ENCODE data around the gene NPM1. TPM values are rescaled to one million over a fixed set of nuclear protein-coding genes. Genes with fewer than 3 reads are reported as not detected.

Gene NPM1
- total RNA-seq, 1 experiment from 2014 or later: 3,122 TPM

DNA sequence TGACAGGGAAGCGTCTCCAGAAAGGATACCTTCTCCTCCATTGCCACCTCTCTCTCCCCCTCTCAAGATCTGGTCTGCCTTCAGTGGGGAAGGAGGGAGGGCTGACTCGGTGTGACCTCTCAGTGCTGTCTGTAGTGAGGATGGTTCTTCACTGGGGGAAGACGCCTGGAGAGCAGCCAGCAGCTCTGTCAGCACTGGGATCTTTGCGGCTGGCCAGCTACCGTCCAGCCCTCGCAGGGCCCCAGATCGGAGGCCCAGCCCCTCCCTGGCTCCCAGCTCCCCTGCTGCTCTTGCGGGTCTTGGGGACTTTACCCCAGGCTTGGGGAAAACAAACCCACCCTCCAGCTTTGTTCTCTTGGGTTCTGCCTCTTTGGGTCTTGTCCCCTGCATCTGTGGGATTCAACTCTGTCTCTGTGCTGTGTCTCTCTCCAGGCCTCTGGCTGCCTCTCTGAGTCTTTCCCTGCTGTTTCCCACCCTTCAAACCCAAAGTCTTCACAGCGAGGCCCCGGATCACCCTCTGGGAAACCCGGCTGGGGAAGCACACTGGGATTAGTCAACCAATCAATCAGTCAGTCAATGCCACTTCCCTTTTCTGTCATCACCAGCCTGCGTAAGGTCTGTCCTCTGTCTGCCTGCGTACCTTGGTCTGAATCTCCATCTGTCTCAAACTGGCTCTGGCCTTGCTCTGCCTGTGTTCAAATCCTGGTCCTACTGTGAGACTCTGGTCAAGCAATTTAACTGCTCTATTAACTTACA is 54.8 kb downstream of the NPM1 start:
- H3K27ac Mint-ChIP-seq: no peak overlapping the region; a peak in 1 of 7 replicates

More for the DNA sequence above, 54.8 kb downstream of the NPM1 start:
- Histone ChIP-seq H4K5ac (ENCODE audit: insufficient read length, low read depth, low read length) (no peak overlapping the region), H3K4ac (ENCODE audit: low read depth, low read length) (no peak overlapping the region), H3K4me2 (ENCODE audit: insufficient read depth, insufficient read length, low read length) (no peak overlapping the region), H3K23ac (ENCODE audit: insufficient read length, low read depth, low read length) (no peak overlapping the region), H3K18ac (ENCODE audit: insufficient read length, low read depth, low read length) (no peak overlapping the region), H2AK5ac (ENCODE audit: insufficient read length, low read length) (no peak overlapping the region), H2BK5ac (ENCODE audit: insufficient read length, low read length) (no peak overlapping the region), H2AFZ (ENCODE audit: low read length) (no peak overlapping the region), H3K23me2 (ENCODE audit: insufficient read length, low read depth, low read length, poor library complexity, severe bottlenecking) (peaks cover 2% of the 10 kb centered on the region), H3K79me1 (ENCODE audit: insufficient read depth, low read depth, low read length, poor library complexity, severe bottlenecking) (no peaks in the 10 kb centered on the region), H2BK12ac (ENCODE audit: insufficient read length, low read depth, low read length) (no peak overlapping the region), H4K91ac (ENCODE audit: insufficient read length, low read depth, low read length) (no peak overlapping the region), H4K20me1 (ENCODE audit: control insufficient read depth, insufficient read depth, insufficient read length) (no peaks in the 10 kb centered on the region), H3K9me3 (ENCODE audit: control insufficient read depth, low read depth, low read length) (no peaks in the 10 kb centered on the region), H3K14ac (ENCODE audit: insufficient read depth, low read length) (no peak overlapping the region), H3T11ph (ENCODE audit: low read length) (no peak overlapping the region), H2BK15ac (ENCODE audit: low read depth, low read length) (no peak overlapping the region), H3K27ac (ENCODE audit: insufficient read length, low read depth, low read length) (no peak overlapping the region), H3K9ac (ENCODE audit: extremely low read depth, insufficient read length, low read length) (no peak overlapping the region), H2BK120ac (ENCODE audit: low read depth, low read length, poor library complexity, severe bottlenecking) (no peak overlapping the region), H3K4me1 (ENCODE audit: insufficient read depth, low read length) (peaks cover 7% of the 10 kb centered on the region; the same call in 1 of the 2 replicates), H2BK20ac (ENCODE audit: low read depth, low read length, poor library complexity, severe bottlenecking) (no peak overlapping the region), H3K79me2 (ENCODE audit: insufficient read depth, low read length) (no peaks in the 10 kb centered on the region), H3K56ac (ENCODE audit: insufficient read length, low read depth, low read length) (no peak overlapping the region), H4K8ac (replicated peaks; ENCODE audit: insufficient read length, low read depth, low read length) (no peak overlapping the region), H3K27me3 (ENCODE audit: insufficient read depth, low read length) (no peaks in the 10 kb centered on the region)
- H3K27me3 Mint-ChIP-seq (ENCODE audit: low read depth): peaks cover 9% of the 10 kb centered on the region
- WGBS (ENCODE audit: extremely low coverage, insufficient read length, low lambda C conversion rate): no CpG with 5 or more reads among the region's 13 CpGs
- H3K9me3 Mint-ChIP-seq: no peaks in the 10 kb centered on the region
- H3K36me3 Mint-ChIP-seq (ENCODE audit: insufficient read depth in 1 of 3, low read depth in 3 of 3): no peaks in the 10 kb centered on the region
- no peak for DNase-seq
- H3K4me3 Mint-ChIP-seq: no peak overlapping the region; a peak in 1 of 5 replicates
- peaks cover 21 to 39% of the 10 kb centered on the region in 2 experiments for H3K4me1 Mint-ChIP-seq
- TF ChIP-seq, protein P1, sequence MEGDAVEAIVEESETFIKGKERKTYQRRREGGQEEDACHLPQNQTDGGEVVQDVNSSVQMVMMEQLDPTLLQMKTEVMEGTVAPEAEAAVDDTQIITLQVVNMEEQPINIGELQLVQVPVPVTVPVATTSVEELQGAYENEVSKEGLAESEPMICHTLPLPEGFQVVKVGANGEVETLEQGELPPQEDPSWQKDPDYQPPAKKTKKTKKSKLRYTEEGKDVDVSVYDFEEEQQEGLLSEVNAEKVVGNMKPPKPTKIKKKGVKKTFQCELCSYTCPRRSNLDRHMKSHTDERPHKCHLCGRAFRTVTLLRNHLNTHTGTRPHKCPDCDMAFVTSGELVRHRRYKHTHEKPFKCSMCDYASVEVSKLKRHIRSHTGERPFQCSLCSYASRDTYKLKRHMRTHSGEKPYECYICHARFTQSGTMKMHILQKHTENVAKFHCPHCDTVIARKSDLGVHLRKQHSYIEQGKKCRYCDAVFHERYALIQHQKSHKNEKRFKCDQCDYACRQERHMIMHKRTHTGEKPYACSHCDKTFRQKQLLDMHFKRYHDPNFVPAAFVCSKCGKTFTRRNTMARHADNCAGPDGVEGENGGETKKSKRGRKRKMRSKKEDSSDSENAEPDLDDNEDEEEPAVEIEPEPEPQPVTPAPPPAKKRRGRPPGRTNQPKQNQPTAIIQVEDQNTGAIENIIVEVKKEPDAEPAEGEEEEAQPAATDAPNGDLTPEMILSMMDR (conservative IDR thresholded peaks at IDR 0.05): no peak
